BLaER1 treated with 17β-estradiol and CSF1 and Interleukin-3, amounts not matched to agents 10 nM and 100 nM (cell line): ENCODE results near the gene ECM2.
A peak's percentile ranks its signal among the peaks of the same experiment; 100 is the strongest.

Experiments used
- H3K27ac ChIP-seq, 11 experiments: shearing (Covaris generic); formaldehyde crosslinking; 2 replicates each; pipeline ENCODE4 v1.8.1; 2022
- H3K27me3 ChIP-seq, 11 experiments: shearing (Covaris generic); formaldehyde crosslinking; 2 replicates each; pipeline ENCODE4 v1.8.1; 2022
- H3K36me3 ChIP-seq, 11 experiments: shearing (Covaris generic); formaldehyde crosslinking; 2 replicates each; pipeline ENCODE4 v1.8.1; 2022
- H3K4me1 ChIP-seq, 10 experiments: shearing (Covaris generic); formaldehyde crosslinking; 2 replicates each; pipeline ENCODE4 v1.8.1; 2022
- H3K4me2 ChIP-seq, 11 experiments: shearing (Covaris generic); formaldehyde crosslinking; 2 replicates each; pipeline ENCODE4 v1.8.1; 2022
- H3K4me3 ChIP-seq, 10 experiments: shearing (Covaris generic); formaldehyde crosslinking; 2 replicates each; pipeline ENCODE4 v1.8.1; 2022
- H3K9ac ChIP-seq, 11 experiments: shearing (Covaris generic); formaldehyde crosslinking; 2 replicates each; pipeline ENCODE4 v1.8.1; 2022
- H3K9me3 ChIP-seq, 11 experiments: shearing (Covaris generic); formaldehyde crosslinking; replicated peaks in 1 of 11; 2 replicates each; pipeline ENCODE4 v1.8.1; 2022
- H4K20me1 ChIP-seq, 11 experiments: shearing (Covaris generic); formaldehyde crosslinking; 2 replicates each; pipeline ENCODE4 v1.8.1; 2022
- Cebpa-rat ChIP-seq, 11 experiments: shearing (Covaris generic); IDR thresholded peaks; 2 replicates each; pipeline ENCODE4 v1.8.1; 2022

ECM2 gene

DNA sequence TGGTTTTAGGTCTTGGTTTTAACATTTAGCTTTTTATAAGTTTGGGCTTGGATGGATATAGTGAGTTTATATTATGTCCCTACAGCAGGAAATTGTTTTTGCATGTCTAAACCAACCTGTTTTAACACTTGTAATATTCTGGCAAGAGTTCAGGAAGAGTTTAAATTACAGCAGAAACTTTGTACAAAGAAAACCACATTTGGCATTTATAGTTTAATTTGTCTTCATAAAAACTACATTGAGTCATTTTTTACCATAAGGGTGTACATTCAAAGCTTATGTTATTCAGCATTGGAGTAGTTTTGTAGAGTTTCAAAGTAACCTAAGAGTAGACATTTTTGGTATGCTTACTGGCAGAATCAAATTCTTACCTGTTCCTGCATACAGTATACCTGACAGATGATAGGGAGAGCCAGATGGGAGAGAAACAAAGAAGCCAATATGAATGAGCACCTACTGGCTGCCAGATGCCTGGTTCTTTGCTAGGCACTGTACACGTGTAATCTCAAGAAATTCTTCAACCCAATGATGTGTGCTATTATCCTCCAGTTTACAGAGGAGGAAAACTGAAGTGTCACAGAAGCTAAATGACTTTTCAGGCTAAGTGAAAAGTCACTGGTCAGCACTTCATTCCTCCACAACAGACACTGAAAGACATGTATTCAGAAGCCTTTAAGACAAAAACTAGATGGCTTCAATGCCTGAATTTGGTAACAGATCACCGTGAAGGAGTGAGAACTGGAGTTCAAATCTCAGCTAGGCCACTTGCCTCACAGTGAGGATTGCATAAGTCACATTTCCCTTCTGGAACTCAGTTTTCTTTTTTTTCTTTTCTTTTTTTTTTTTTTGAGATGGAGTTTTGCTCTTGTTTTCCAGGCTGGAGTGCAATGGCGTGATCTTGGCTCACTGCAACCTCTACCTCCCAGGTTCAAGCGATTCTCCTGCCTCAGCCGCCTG is 25.9 kb upstream of the ECM2 start:
- no peak overlapping the region for H3K4me2 ChIP-seq

DNA sequence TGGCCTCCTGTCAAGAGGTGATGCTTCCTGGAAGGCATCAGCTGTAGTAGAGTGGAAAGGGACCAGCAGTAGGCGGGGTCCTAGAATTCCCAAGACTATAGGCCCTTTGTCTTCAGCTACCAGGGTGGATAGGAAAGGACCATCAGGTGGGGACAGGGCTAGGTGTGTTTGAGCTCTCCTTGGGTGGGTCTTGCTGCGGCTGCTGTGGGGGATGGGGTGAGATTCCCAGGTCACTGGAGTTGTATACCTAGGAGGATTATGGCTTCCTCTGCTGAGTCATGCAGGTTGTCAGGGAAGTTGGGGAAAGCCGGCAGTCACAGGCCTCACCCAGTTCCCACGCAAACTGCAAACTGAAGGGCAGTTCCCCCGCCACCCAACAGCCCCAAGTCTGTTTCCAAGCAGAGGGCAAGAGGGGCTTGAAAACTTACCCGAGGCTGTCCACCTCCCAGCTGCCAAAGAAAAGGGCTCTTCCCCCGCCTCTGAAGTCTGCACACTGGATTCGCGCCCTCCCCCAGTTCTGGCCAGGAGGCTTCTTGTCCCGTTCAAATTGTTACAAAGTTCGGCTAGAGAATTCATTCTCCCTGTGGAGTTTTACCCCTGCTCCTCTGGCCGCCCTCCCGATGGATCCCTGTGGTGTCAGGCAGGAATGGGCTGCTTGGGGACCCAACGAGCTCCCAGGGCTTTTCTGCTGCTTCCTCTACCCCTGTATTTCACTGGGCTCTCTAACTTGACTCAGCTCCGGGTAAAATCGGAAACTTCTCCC is 23.0 kb upstream of the ECM2 start:
- Histone ChIP-seq H4K20me1 (no peaks in the 10 kb centered on the region), H3K4me2 (no peak overlapping the region), H3K4me3 (no peak overlapping the region), H3K9ac (no peak overlapping the region), H3K27ac (no peak overlapping the region), H3K27me3 (no peaks in the 10 kb centered on the region), H3K4me1 (no peaks in the 10 kb centered on the region), H3K9me3 (peaks cover 0 to 13% (median 0%) of the 10 kb centered on the region in 11 experiments; a peak in 3 of 22 replicates), H3K36me3 (peaks cover 0 to 5% (median 0%) of the 10 kb centered on the region in 11 experiments; a peak in 2 of 22 replicates)
- no peak for TF ChIP-seq Cebpa-rat (IDR thresholded peaks at IDR 0.05)

More for the DNA sequence above, 25.9 kb upstream of the ECM2 start:
- H3K9ac ChIP-seq, result no peak overlapping the region
- H3K27ac ChIP-seq, result no peak overlapping the region
- H3K9me3 ChIP-seq, result peaks cover 12 to 25% (median 14%) of the 10 kb centered on the region in 11 experiments; a peak in 20 of 22 replicates
- H4K20me1 ChIP-seq, result no peaks in the 10 kb centered on the region
- no peak overlapping the region for H3K4me3 ChIP-seq
- H3K36me3 ChIP-seq, result peaks cover 0 to 12% (median 0%) of the 10 kb centered on the region in 11 experiments; a peak in 4 of 22 replicates
- H3K27me3 ChIP-seq, result no peaks in the 10 kb centered on the region
- TF ChIP-seq Cebpa-rat (IDR thresholded peaks at IDR 0.05), result no peak
- no peaks in the 10 kb centered on the region for H3K4me1 ChIP-seq

DNA sequence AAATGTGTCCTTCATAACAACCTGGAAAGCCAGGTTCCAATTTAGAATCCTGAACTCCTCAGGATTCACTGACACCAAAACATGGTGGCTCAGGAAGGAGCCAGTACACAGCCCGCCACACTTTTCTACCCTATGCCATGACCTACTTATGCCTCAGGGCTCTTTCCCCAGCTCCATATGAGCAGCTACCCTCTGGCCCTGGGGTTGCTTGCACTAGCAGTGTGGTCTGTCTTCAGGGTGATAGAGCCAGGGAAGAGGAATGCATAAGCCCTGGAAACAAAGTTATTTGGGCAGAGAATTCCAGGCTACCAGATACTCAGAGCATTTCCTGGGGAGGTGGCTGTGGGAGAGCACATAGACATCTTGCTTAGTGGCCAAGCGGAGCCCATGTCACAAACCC is 15.0 kb upstream of the ECM2 start:
- peaks cover 0 to 11% (median 5%) of the 10 kb centered on the region in 11 experiments; a peak in 8 of 22 replicates for H3K36me3 ChIP-seq
- H3K4me3 ChIP-seq, result no peak overlapping the region
- no peak overlapping the region for H3K9ac ChIP-seq
- H3K27me3 ChIP-seq, result no peaks in the 10 kb centered on the region
- peaks cover 3 to 10% (median 7%) of the 10 kb centered on the region in 11 experiments for H3K9me3 ChIP-seq
- TF ChIP-seq Cebpa-rat (IDR thresholded peaks at IDR 0.05), result no peak
- H3K4me2 ChIP-seq, result no peak overlapping the region
- no peaks in the 10 kb centered on the region for H3K4me1 ChIP-seq
- H3K27ac ChIP-seq, result no peak overlapping the region
- no peaks in the 10 kb centered on the region for H4K20me1 ChIP-seq

DNA sequence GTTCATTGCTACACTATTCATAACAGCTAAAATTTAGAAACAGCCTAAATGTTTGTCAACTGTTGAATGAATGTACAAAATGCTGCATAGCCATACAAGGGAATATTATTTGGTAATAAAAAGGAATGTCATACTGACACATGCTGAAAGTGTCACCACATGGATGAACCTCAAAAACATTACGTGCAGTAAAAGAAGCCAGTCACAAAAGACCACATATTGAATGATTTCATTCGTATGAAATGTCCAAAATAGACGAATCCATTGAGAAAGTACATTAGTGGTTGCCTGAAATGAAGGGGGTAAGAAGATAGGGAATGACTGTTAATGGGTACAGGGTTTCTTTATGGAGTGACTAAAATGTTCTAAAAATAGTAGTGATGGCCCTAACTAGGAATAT is 11.6 kb upstream of the ECM2 start:
- Histone ChIP-seq H3K9me3 (peaks cover 28 to 40% (median 34%) of the 10 kb centered on the region in 11 experiments), H3K27ac (no peak overlapping the region), H3K36me3 (peaks cover 0 to 30% (median 11%) of the 10 kb centered on the region in 11 experiments; a peak in 13 of 22 replicates), H3K4me3 (no peak overlapping the region), H3K4me2 (no peak overlapping the region), H4K20me1 (no peaks in the 10 kb centered on the region), H3K27me3 (no peaks in the 10 kb centered on the region), H3K9ac (no peak overlapping the region), H3K4me1 (no peaks in the 10 kb centered on the region)
- TF ChIP-seq Cebpa-rat (IDR thresholded peaks at IDR 0.05), result no peak

DNA sequence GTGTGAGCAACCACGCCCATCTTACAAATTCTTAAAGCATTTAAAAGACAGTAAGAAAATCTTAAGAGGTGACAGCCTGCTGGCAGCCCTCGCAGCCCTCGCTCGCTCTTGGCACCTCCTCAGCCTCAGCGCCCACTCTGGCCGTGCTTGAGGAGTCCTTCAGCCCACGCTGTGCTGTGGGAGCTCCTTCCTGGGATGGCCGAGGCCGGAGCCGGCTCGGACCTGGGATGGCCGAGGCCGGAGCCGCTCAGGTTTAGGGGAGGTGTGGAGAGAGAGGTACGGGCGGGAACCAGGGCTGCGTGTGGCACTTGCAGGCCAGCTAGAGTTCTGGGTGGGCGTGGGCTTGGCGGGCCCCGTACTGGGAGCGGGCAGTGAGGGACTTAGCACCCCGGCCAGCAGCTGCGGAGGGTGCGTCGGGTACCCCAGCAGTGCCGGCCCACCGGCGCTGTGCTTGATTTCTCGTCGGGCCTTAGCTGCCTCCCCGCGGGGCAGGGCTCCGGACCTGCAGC is 9.3 kb upstream of the ECM2 start:
- H3K4me1 ChIP-seq, result no peaks in the 10 kb centered on the region; a peak in 1 of 20 replicates
- H3K4me2 ChIP-seq, result no peak overlapping the region
- no peak for TF ChIP-seq Cebpa-rat (IDR thresholded peaks at IDR 0.05)
- H3K36me3 ChIP-seq, result peaks cover 0 to 31% (median 11%) of the 10 kb centered on the region in 11 experiments; a peak in 13 of 22 replicates
- no peak overlapping the region for H3K4me3 ChIP-seq
- H3K9ac ChIP-seq, result no peak overlapping the region
- no peaks in the 10 kb centered on the region for H3K27me3 ChIP-seq
- H3K27ac ChIP-seq, result no peak overlapping the region
- peaks cover 28 to 42% (median 34%) of the 10 kb centered on the region in 11 experiments for H3K9me3 ChIP-seq
- no peaks in the 10 kb centered on the region for H4K20me1 ChIP-seq

DNA sequence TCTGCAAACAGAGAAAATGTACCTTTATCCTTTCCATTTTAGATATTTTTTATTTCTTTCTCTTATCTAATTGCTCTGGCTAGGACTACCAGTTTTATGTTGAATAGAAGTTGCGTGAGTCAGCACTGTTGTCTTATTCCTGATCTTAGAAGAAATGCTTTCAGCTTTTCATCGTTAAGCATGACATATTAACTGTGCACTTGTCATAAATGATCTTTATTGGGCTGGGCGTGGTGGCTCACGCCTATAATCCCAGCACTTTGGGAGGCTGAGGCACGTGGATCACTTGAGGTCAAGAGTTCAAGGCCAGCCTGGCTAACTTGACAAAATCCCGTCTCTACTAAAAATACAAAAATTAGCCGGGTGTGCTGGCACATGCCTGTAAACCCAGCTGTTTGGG is 8.2 kb upstream of the ECM2 start:
- no peaks in the 10 kb centered on the region for H4K20me1 ChIP-seq
- peaks cover 0 to 31% (median 11%) of the 10 kb centered on the region in 11 experiments; a peak in 13 of 22 replicates for H3K36me3 ChIP-seq
- H3K4me2 ChIP-seq, result no peak overlapping the region
- TF ChIP-seq Cebpa-rat (IDR thresholded peaks at IDR 0.05), result no peak
- no peaks in the 10 kb centered on the region; a peak in 1 of 20 replicates for H3K4me1 ChIP-seq
- H3K27me3 ChIP-seq, result no peaks in the 10 kb centered on the region
- peaks cover 28 to 39% (median 34%) of the 10 kb centered on the region in 11 experiments for H3K9me3 ChIP-seq
- H3K4me3 ChIP-seq, result no peak overlapping the region
- H3K27ac ChIP-seq, result no peak overlapping the region
- H3K9ac ChIP-seq, result no peak overlapping the region

DNA sequence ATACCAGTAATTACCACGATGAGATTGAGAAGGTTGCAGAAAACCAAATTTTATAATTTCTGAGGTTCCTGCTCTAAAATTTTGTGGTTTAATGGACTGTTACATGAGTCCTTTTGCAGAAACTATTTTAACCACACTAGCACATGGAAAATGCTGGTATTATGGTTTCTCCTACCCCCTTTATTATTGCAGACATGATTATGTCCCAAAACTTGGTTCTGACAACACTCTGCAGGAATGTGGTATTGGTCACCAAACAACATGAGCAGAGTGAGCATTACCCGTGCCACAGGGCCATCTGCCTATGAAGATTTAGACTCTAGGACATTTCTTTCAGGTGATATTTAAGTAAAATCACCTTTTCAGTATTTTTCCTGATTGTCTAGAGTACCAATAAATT is 2.8 kb upstream of the ECM2 start:
- Histone ChIP-seq H3K4me3 (no peak overlapping the region), H3K4me2 (peak overlapping the region in 2 of 11 experiments; percentile 21 to 77; a peak in 9 of 22 replicates), H3K27me3 (no peaks in the 10 kb centered on the region), H3K27ac (peak overlapping the region in 3 of 11 experiments; percentile 6 to 75 (median 24); a peak in 5 of 22 replicates), H3K4me1 (peaks cover 14 to 50% (median 16%) of the 10 kb centered on the region in 10 experiments), H3K36me3 (peaks cover 0 to 10% (median 0%) of the 10 kb centered on the region in 11 experiments; a peak in 3 of 22 replicates), H3K9ac (no peak overlapping the region), H3K9me3 (peaks cover 9 to 13% (median 11%) of the 10 kb centered on the region in 11 experiments; a peak in 21 of 22 replicates), H4K20me1 (no peaks in the 10 kb centered on the region)
- TF ChIP-seq Cebpa-rat (IDR thresholded peaks at IDR 0.05), result no peak

DNA sequence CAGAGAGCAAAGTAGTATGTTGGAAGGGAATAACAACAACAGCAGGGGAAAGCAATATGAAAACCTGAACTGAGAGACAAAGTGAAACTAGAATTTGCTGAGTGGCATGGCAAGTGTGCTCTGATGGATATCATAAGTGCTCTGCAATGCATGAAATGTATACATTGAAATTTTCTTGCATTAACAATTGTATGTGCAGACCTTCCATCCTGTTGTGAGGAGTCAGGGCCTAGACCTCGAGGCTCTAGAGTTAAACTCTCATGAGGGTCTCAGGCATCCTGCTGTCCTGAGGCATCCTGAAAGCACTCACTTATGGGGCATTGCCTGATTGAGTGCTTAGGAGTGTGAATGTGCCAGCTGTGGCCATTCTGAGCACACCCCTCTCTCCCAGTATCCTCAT is 1.1 kb downstream of the ECM2 start:
- H3K4me2 ChIP-seq, result peak overlapping the region; percentile 46 to 86 (median 69); a peak in 21 of 22 replicates
- TF ChIP-seq Cebpa-rat (IDR thresholded peaks at IDR 0.05), result no peak
- H3K9me3 ChIP-seq, result peaks cover 9 to 29% (median 18%) of the 10 kb centered on the region in 11 experiments; a peak in 16 of 22 replicates
- peaks cover 0 to 6% (median 0%) of the 10 kb centered on the region in 11 experiments; a peak in 3 of 22 replicates for H3K36me3 ChIP-seq
- peaks cover 14 to 50% (median 16%) of the 10 kb centered on the region in 10 experiments for H3K4me1 ChIP-seq
- no peaks in the 10 kb centered on the region for H4K20me1 ChIP-seq
- H3K4me3 ChIP-seq, result peak overlapping the region in 3 of 10 experiments; percentile 20 to 21 (median 21); a peak in 3 of 20 replicates
- peak overlapping the region in 5 of 11 experiments; percentile 3 to 53 (median 32); a peak in 4 of 22 replicates for H3K9ac ChIP-seq
- H3K27ac ChIP-seq, result peak overlapping the region in 10 of 11 experiments; percentile 27 to 71 (median 43); a peak in 18 of 22 replicates
- H3K27me3 ChIP-seq, result no peaks in the 10 kb centered on the region
